A673 (cell line): ENCODE data around the gene PCED1A. TPM values are rescaled to one million over a fixed set of nuclear protein-coding genes. Genes with fewer than 3 reads are reported as not detected.

Source experiments
- BruUV-seq: library from RNA; stranded (reverse); fragments of 400-500 nt; replicated peaks from 2 replicates; lab custom pipeline; 2021; lab: Mats Ljungman, UMichigan
- CTCF ChIA-PET: fragments of 300-600 bp; sonication (Branson Sonifier 250); formaldehyde crosslinking; loops from one replicate; lab custom pipeline; 2022; ENCODE audit warnings: antibody characterized with exemption; lab: Charles Lee
- POLR2A ChIA-PET: fragments of 300-600 bp; sonication (Branson Sonifier 250); formaldehyde crosslinking; loops from one replicate; lab custom pipeline; 2022; ENCODE audit warnings: antibody characterized with exemption; ENCODE audit not compliant: low non-redundant PET; lab: Charles Lee
- DNase-seq: peaks from one replicate; pipeline ENCODE4 v3.0.0-alpha.2; 2015; ENCODE audit warnings: low spot score
- H3K27ac ChIP-seq: fragments of 200-600 bp; sonication (generic); 2 replicates; pipeline ENCODE4 v1.5.1; 2016; ENCODE audit warnings: mixed run types, low read depth, mild to moderate bottlenecking, mixed read lengths, antibody characterized with exemption, low read length; ENCODE audit not compliant: poor library complexity, severe bottlenecking
- H3K27me3 ChIP-seq: fragments of 200-600 bp; sonication (generic); replicated peaks from 2 replicates; pipeline ENCODE4 v1.6.1; 2017; ENCODE audit warnings: mixed run types, low read depth, mild to moderate bottlenecking, mixed read lengths, antibody characterized with exemption, low read length; ENCODE audit not compliant: insufficient read depth, poor library complexity
- H3K36me3 ChIP-seq: fragments of 200-600 bp; sonication (generic); 2 replicates; pipeline ENCODE4 v1.6.1; 2016; ENCODE audit warnings: mixed run types, mild to moderate bottlenecking, mixed read lengths, antibody characterized with exemption, low read length; ENCODE audit not compliant: insufficient read depth, poor library complexity, severe bottlenecking
- H3K4me1 ChIP-seq: fragments of 200-600 bp; sonication (generic); 2 replicates; pipeline ENCODE4 v1.6.1; 2017; ENCODE audit warnings: mixed run types, mild to moderate bottlenecking, mixed read lengths, antibody characterized with exemption, low read length; ENCODE audit not compliant: insufficient read depth, poor library complexity, severe bottlenecking
- H3K4me3 ChIP-seq: fragments of 200-600 bp; sonication (generic); 2 replicates; pipeline ENCODE4 v1.5.1; 2016; ENCODE audit warnings: low read depth, mixed run types, mild to moderate bottlenecking, mixed read lengths, low read length; ENCODE audit not compliant: poor library complexity, severe bottlenecking
- H3K9me3 ChIP-seq: fragments of 200-600 bp; sonication (generic); 2 replicates; pipeline ENCODE4 v1.6.1; 2016; ENCODE audit warnings: mixed run types, low read depth, mild to moderate bottlenecking, mixed read lengths, antibody characterized with exemption, low read length; ENCODE audit not compliant: poor library complexity, severe bottlenecking
- CTCF ChIP-seq: fragments of 300-800, 200-600 bp; sonication (generic); conservative IDR thresholded peaks from 2 replicates; pipeline ENCODE4 v1.5.1; 2017; ENCODE audit warnings: low read depth, mild to moderate bottlenecking, antibody characterized with exemption, low read length, moderate library complexity, mixed read lengths
- EZH2 ChIP-seq: fragments of 200-600 bp; sonication (generic); IDR thresholded peaks from 2 replicates; pipeline ENCODE4 v1.6.1; 2017; ENCODE audit warnings: borderline replicate concordance, low read depth, mild to moderate bottlenecking, mixed read lengths, antibody characterized with exemption, low read length; ENCODE audit not compliant: poor library complexity, severe bottlenecking
- intact Hi-C: fragments of 100-400 bp; cut with micrococcal nuclease; formaldehyde crosslinking; loops from one replicate; pipeline ENCODE4 v1.10.0; 2022; ENCODE audit not compliant: unreplicated experiment
- total RNA-seq: library from RNA; stranded (reverse); gene quantifications from 2 replicates; pipeline ENCODE4 v1.2.3, GENCODE V29; 2021

PCED1A gene
- total RNA-seq, 1 experiment from 2014 or later, result 32.8 TPM

- H3K36me3 ChIP-seq, result no peaks in the 10 kb centered on the region
- H3K4me3 ChIP-seq, result no peak overlapping the region
- ChIA-PET CTCF (no interaction called here), POLR2A (no interaction called here)
- no TSS peak for BruUV-seq
- H3K4me1 ChIP-seq, result no peaks in the 10 kb centered on the region
- TF ChIP-seq EZH2 (no peak), CTCF (no peak)
- H3K27ac ChIP-seq, result no peak overlapping the region
- DNase-seq, result no peak
- no peaks in the 10 kb centered on the region for H3K27me3 ChIP-seq
- H3K9me3 ChIP-seq, result no peaks in the 10 kb centered on the region
- intact Hi-C loops, result no loop called here
Measured at GRCh38 chr20:2825761-2826160, 14.7 kb downstream of the PCED1A start.

- H3K27ac ChIP-seq, result no peak overlapping the region
- no peak for DNase-seq
- BruUV-seq, result no TSS peak
- H3K4me1 ChIP-seq, result peaks cover 4% of the 10 kb centered on the region
- H3K27me3 ChIP-seq, result no peaks in the 10 kb centered on the region
- ChIA-PET CTCF (interaction anchor here (0.6 kb wide), 1 partner anchor 10 kb away, joined by 3 read pairs; no protein-coding TSS in a partner anchor), POLR2A (no interaction called here)
- H3K36me3 ChIP-seq, result no peaks in the 10 kb centered on the region
- H3K9me3 ChIP-seq, result no peaks in the 10 kb centered on the region
- TF ChIP-seq CTCF (no peak), EZH2 (no peak)
- intact Hi-C loops, result no loop called here
- H3K4me3 ChIP-seq, result no peak overlapping the region
Measured at GRCh38 chr20:2822073-2822472, 18.4 kb downstream of the PCED1A start.

DNA sequence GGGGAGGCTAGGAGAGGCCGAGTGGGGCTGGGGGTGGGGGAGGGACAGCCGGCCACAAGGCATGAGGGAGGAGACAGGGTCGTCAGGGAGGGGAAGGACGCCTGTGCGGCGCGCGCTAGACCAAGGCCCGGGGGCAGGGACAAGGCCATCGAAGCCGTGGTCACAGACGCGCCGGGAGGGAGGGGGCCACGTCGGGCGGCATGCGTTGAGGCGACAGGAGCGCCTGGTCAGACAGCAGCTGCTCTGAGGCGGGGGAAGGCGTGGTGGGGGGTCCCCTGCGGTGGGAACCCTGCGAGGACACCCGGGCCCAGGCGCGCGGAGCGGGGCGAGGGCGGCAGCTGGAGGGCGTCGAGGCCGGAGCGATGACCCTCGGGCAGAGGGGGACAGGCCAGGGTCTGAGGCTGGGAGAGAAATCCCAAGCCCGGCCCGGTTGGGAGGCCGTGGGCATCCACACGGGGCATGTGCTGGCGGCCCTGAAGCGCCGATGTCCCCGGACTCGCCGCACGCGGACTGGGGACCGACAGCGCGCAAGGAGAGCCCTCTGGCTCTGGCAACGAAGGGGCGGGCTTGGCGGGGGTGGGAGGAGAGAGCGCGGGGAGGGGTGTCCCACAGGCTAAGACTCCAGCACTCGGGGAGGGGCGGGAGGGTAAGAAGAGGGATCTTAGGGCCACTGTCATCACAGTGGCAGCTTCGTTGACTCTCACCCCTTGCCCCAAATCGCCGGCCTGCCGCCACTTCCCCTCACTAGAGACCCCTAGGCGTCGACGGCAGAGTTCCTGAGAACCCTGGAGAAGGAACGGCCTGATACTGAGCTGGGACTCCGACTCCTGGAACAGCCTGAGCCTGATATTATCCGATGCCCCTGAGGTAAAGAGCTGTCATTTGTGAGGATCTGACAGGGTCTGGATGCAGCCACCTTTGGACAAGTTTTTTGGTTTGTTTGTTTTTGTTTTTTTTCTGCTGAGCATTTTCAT is 19.3 kb downstream of the PCED1A start:
- intact Hi-C loops, result no loop called here
- CTCF ChIA-PET, result interaction anchor here (0.6 kb wide), 1 partner anchor 10 kb away, joined by 3 read pairs; no protein-coding TSS in a partner anchor
- Histone ChIP-seq H3K9me3 (no peaks in the 10 kb centered on the region), H3K4me3 (no peak overlapping the region), H3K36me3 (no peaks in the 10 kb centered on the region), H3K27ac (no peak overlapping the region), H3K4me1 (peaks cover 4% of the 10 kb centered on the region), H3K27me3 (no peaks in the 10 kb centered on the region)
- BruUV-seq, result no TSS peak
- DNase-seq, result no peak
- POLR2A ChIA-PET, result no interaction called here
- TF ChIP-seq EZH2, result no peak
- TF ChIP-seq CTCF, result no peak
